ENCODE measurements around the gene SNRK. TPM values are rescaled to one million over a fixed set of nuclear protein-coding genes. Genes with fewer than 3 reads are reported as not detected.

SNRK gene, protein sequence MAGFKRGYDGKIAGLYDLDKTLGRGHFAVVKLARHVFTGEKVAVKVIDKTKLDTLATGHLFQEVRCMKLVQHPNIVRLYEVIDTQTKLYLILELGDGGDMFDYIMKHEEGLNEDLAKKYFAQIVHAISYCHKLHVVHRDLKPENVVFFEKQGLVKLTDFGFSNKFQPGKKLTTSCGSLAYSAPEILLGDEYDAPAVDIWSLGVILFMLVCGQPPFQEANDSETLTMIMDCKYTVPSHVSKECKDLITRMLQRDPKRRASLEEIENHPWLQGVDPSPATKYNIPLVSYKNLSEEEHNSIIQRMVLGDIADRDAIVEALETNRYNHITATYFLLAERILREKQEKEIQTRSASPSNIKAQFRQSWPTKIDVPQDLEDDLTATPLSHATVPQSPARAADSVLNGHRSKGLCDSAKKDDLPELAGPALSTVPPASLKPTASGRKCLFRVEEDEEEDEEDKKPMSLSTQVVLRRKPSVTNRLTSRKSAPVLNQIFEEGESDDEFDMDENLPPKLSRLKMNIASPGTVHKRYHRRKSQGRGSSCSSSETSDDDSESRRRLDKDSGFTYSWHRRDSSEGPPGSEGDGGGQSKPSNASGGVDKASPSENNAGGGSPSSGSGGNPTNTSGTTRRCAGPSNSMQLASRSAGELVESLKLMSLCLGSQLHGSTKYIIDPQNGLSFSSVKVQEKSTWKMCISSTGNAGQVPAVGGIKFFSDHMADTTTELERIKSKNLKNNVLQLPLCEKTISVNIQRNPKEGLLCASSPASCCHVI
- 3.9 TPM for polyA plus RNA-seq (2012; ENCODE audit: insufficient read length, low read depth)

- TF ChIP-seq SIN3A (IDR thresholded peaks at IDR 0.05; ENCODE audit: borderline replicate concordance, insufficient read depth, low read length), result no peak
- peak; percentile 54; the same call in 1 of the 2 replicates for TF ChIP-seq POLR2AphosphoS5 (IDR thresholded peaks at IDR 0.05; ENCODE audit: low read depth, low read length)
- peak; percentile 49; the same call in 1 of the 2 replicates for TF ChIP-seq TAF1 (IDR thresholded peaks at IDR 0.05; ENCODE audit: borderline replicate concordance, insufficient read depth, low read length)
- peak; percentile 40 for TF ChIP-seq FOXP2 (optimal IDR thresholded peaks at IDR 0.05; ENCODE audit: borderline replicate concordance, extremely low read depth, extremely low read length, insufficient read depth)
- no peak for TF ChIP-seq REST (IDR thresholded peaks at IDR 0.05; ENCODE audit: insufficient read depth in 1 of 2, low read depth in 2 of 2, low read length in 2 of 2)
Observed at GRCh38 chr3:43286115-43286840, at the start of gene SNRK. SNRK (plus strand) TSS chr3:43286540; CDS start chr3:43303204, 16,664 bp downstream.

GRCh38 chr3:43238801-43239200, 47.5 kb upstream of the SNRK start:
- TF ChIP-seq SIN3A (IDR thresholded peaks at IDR 0.05; ENCODE audit: borderline replicate concordance, insufficient read depth, low read length) (no peak), TAF1 (IDR thresholded peaks at IDR 0.05; ENCODE audit: borderline replicate concordance, insufficient read depth, low read length) (no peak)

DNA sequence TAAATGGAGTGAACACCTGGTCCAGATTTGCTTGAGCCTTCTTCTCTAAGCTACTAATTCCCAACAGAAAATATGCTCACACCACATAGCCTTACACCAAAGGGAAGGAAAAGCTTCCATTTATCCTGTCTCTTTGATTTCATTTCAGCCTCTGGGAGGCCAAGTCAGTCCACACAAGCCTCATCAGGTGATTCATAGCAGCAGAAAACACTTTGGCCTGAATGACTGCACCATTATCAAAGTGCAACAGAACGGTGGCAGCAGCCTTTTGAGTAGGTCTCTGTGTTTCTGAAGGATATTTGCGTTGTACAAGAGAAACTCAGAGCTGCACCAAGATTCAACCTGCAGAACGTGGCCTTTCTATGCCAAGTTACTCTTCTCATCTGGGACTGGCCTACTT, 46.6 kb upstream of the SNRK start:
- TF ChIP-seq SIN3A (IDR thresholded peaks at IDR 0.05; ENCODE audit: borderline replicate concordance, insufficient read depth, low read length) (no peak), POLR2AphosphoS5 (IDR thresholded peaks at IDR 0.05; ENCODE audit: low read depth, low read length) (no peak), REST (IDR thresholded peaks at IDR 0.05; ENCODE audit: insufficient read depth in 1 of 2, low read depth in 2 of 2, low read length in 2 of 2) (no peak), FOXP2 (optimal IDR thresholded peaks at IDR 0.05; ENCODE audit: borderline replicate concordance, extremely low read depth, extremely low read length, insufficient read depth) (no peak), TAF1 (IDR thresholded peaks at IDR 0.05; ENCODE audit: borderline replicate concordance, insufficient read depth, low read length) (no peak)

DNA sequence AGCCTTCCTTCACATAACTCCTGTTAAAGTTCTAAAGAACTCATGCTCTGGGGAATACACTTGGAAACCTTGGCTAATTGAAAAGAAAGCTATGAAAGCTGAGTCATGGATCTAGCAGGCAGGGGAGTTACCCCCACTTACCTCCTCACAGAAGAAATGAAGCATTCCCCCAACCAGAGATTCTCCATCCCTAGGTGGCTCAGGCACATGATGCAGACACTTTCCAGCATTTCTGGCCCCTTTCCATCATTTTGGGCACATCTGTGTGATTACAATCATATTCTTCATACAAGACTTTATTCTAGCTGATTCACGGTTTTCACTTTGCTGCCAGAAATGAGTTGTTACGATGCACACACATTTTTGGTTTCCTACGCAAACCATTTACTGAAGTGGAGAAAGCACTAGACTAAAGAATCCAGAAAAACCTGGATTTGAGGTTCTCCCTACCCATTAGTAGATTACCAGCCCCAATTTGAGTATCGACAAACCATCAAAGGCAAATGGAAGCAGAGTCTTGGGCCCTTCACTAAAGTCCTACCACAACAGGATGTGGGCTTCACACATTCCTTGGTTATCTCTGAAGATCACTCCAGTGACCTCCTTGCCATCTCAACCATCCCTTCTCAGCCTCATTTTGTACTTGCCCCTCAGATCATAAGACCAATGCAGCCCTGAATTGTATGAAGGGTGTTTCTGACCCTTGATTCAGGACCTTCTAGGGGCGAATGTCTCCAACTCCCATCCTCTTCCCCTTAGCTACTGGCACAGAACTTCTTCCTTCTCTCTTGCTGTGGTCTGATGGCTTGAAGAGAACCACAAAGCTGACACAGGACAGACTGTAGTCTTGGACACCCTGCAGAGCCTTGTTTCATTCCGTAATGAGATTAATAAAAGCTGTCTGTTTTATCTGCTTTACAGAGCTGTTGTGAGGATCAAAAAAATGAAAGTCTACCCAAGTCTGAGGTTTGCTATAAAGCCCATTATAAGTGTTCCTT, 42.5 kb upstream of the SNRK start:
- TF ChIP-seq TAF1 (IDR thresholded peaks at IDR 0.05; ENCODE audit: borderline replicate concordance, insufficient read depth, low read length) (no peak), POLR2AphosphoS5 (IDR thresholded peaks at IDR 0.05; ENCODE audit: low read depth, low read length) (no peak), REST (IDR thresholded peaks at IDR 0.05; ENCODE audit: insufficient read depth in 1 of 2, low read depth in 2 of 2, low read length in 2 of 2) (no peak), FOXP2 (optimal IDR thresholded peaks at IDR 0.05; ENCODE audit: borderline replicate concordance, extremely low read depth, extremely low read length, insufficient read depth) (no peak), SIN3A (IDR thresholded peaks at IDR 0.05; ENCODE audit: borderline replicate concordance, insufficient read depth, low read length) (no peak)

All from PFSK-1 (cell line).